H1 (cell line): Measurements from ENCODE around the gene KCNMA1. TPM values are rescaled to one million over a fixed set of nuclear protein-coding genes. Genes with fewer than 3 reads are reported as not detected.

Experiments
- CTCF ChIA-PET: fragments of 300-600 bp; sonication (Branson Sonifier 250); formaldehyde crosslinking; loops from one replicate; lab custom pipeline; 2021; ENCODE audit not compliant: partially characterized antibody; lab: Charles Lee
- POLR2A ChIA-PET: fragments of 300-600 bp; sonication (Branson Sonifier 250); formaldehyde crosslinking; loops from one replicate; lab custom pipeline; 2021; ENCODE audit warnings: inconsistent platforms; ENCODE audit not compliant: partially characterized antibody; lab: Charles Lee
- DNase-seq, 2 experiments: peaks; one replicate each; pipeline versions ENCODE4 v3.0.0 to v3.0.0-alpha.2; 2010 to 2022; ENCODE audit warnings: low spot score in 2 of 2, low read depth in 1 of 2, mixed read lengths in 1 of 2
- FAIRE-seq: peaks from 2 replicates; lab custom pipeline; 2011; peaks lifted over from hg19 to GRCh38; lab: Jason Lieb, UNC
- H2AFZ ChIP-seq: 2 replicates; pipeline ENCODE4 v1.8.1; 2012; ENCODE audit warnings: low read length, inconsistent platforms
- H2AK5ac ChIP-seq: 2 replicates; pipeline ENCODE4 v1.6.1; 2013; ENCODE audit warnings: low read depth, low read length
- H2BK120ac ChIP-seq: replicated peaks from 2 replicates; pipeline ENCODE3; 2013; ENCODE audit warnings: low read depth, low read length, inconsistent platforms
- H2BK12ac ChIP-seq: 2 replicates; pipeline ENCODE4 v1.6.1; 2013; ENCODE audit warnings: low read depth, low read length
- H2BK15ac ChIP-seq: 2 replicates; pipeline ENCODE4 v1.6.1; 2013; ENCODE audit warnings: low read length
- H2BK20ac ChIP-seq: 2 replicates; pipeline ENCODE4 v1.6.1; 2013; ENCODE audit warnings: low read length
- H2BK5ac ChIP-seq: 2 replicates; pipeline ENCODE4 v1.6.1; 2013; ENCODE audit warnings: low read depth, low read length
- H3K14ac ChIP-seq: 2 replicates; pipeline ENCODE4 v1.6.1; 2013; ENCODE audit warnings: inconsistent platforms; ENCODE audit not compliant: insufficient read length
- H3K18ac ChIP-seq: 2 replicates; pipeline ENCODE4 v1.6.1; 2013; ENCODE audit warnings: low read length; ENCODE audit errors: extremely low read depth
- H3K23ac ChIP-seq: 2 replicates; pipeline ENCODE4 v1.6.1; 2013; ENCODE audit warnings: inconsistent platforms; ENCODE audit not compliant: insufficient read length
- H3K23me2 ChIP-seq: 2 replicates; pipeline ENCODE4 v1.6.1; 2013; ENCODE audit warnings: low read depth, low read length
- H3K27ac ChIP-seq: 2 replicates; pipeline ENCODE4 v1.6.1; 2011; ENCODE audit warnings: low read depth, low read length, inconsistent platforms
- H3K27me3 ChIP-seq, 4 experiments: replicated peaks in 1 of 4; 1 replicate in 1 of 4; 2 replicates in 3 of 4; pipeline versions ENCODE4 v1.6.1 to v1.8.1; 2011 to 2013; ENCODE audit warnings: low read length in 3 of 4, mild to moderate bottlenecking in 3 of 4, inconsistent platforms in 2 of 4, mixed read lengths in 2 of 4, moderate library complexity in 1 of 4; ENCODE audit not compliant: control insufficient read depth in 3 of 4, insufficient read depth in 3 of 4; ENCODE audit errors: extremely low read depth in 1 of 4
- H3K36me3 ChIP-seq, 4 experiments: 2 replicates each; pipeline versions ENCODE4 v1.6.1 to v1.8.1; 2011 to 2013; ENCODE audit warnings: mild to moderate bottlenecking in 4 of 4, low read length in 3 of 4, moderate library complexity in 2 of 4, control low read depth in 1 of 4, inconsistent platforms in 1 of 4; ENCODE audit not compliant: insufficient read depth in 4 of 4, control insufficient read depth in 2 of 4
- H3K4ac ChIP-seq: replicated peaks from 2 replicates; pipeline ENCODE3; 2013; ENCODE audit warnings: low read length, low read depth, mixed read lengths, inconsistent platforms; ENCODE audit not compliant: insufficient read length
- H3K4me1 ChIP-seq, 4 experiments: replicated peaks in 1 of 4; 1 replicate in 1 of 4; 2 replicates in 3 of 4; pipeline versions ENCODE4 v1.6.1 to v1.8.1; 2011 to 2013; ENCODE audit warnings: low read length in 3 of 4, inconsistent platforms in 2 of 4, mixed read lengths in 1 of 4; ENCODE audit not compliant: insufficient read depth in 4 of 4, control insufficient read depth in 3 of 4
- H3K4me2 ChIP-seq, 2 experiments: 2 replicates each; pipeline versions ENCODE4 v1.6.1 to v1.8.1; 2011 to 2013; ENCODE audit warnings: low read depth in 2 of 2, low read length in 2 of 2, control low read depth in 1 of 2, inconsistent platforms in 1 of 2, mild to moderate bottlenecking in 1 of 2; ENCODE audit not compliant: insufficient read depth in 1 of 2
- H3K4me3 ChIP-seq, 4 experiments: fragments of 200-600, 300-600 bp in 1 of 4; sonication (generic), shearing (Covaris generic), sonication (Bioruptor Twin) in 1 of 4; 2 replicates each; pipeline versions ENCODE4 v1.5.1 to v1.8.1; 2011 to 2016; ENCODE audit warnings: low read length in 4 of 4, low read depth in 3 of 4, control low read depth in 2 of 4, inconsistent platforms in 2 of 4, mild to moderate bottlenecking in 2 of 4, mixed read lengths in 1 of 4, moderate library complexity in 1 of 4; ENCODE audit not compliant: insufficient read depth in 2 of 4; ENCODE audit errors: extremely low read depth in 1 of 4
- H3K56ac ChIP-seq: replicated peaks from 2 replicates; pipeline ENCODE3; 2013; ENCODE audit warnings: low read depth, mild to moderate bottlenecking, mixed read lengths, low read length, inconsistent platforms; ENCODE audit not compliant: insufficient read length
- H3K79me1 ChIP-seq: 2 replicates; pipeline ENCODE4 v1.6.1; 2013; ENCODE audit warnings: low read depth, low read length, control low read depth
- H3K79me2 ChIP-seq, 2 experiments: 2 replicates each; pipeline versions ENCODE4 v1.6.1 to v1.8.1; 2012 to 2013; ENCODE audit warnings: low read length in 2 of 2, mild to moderate bottlenecking in 2 of 2, inconsistent platforms in 1 of 2; ENCODE audit not compliant: insufficient read depth in 2 of 2, control insufficient read depth in 1 of 2
- H3K9ac ChIP-seq, 4 experiments: replicated peaks in 1 of 4; 1 replicate in 1 of 4; 2 replicates in 3 of 4; pipeline versions ENCODE4 v1.6.1 to v1.8.1; 2011 to 2013; ENCODE audit warnings: low read depth in 3 of 4, low read length in 3 of 4, control low read depth in 2 of 4, mild to moderate bottlenecking in 2 of 4, moderate library complexity in 2 of 4, inconsistent platforms in 1 of 4; ENCODE audit errors: extremely low read depth in 1 of 4
- H3K9me3 ChIP-seq, 2 experiments: 2 replicates each; pipeline versions ENCODE4 v1.6.1 to v1.8.1; 2012 to 2013; ENCODE audit warnings: mild to moderate bottlenecking in 2 of 2, moderate library complexity in 2 of 2, control low read depth in 1 of 2, inconsistent platforms in 1 of 2, low read depth in 1 of 2, low read length in 1 of 2, mixed read lengths in 1 of 2; ENCODE audit not compliant: insufficient read depth in 2 of 2
- H4K20me1 ChIP-seq, 2 experiments: replicated peaks in 1 of 2; 2 replicates each; pipeline versions ENCODE3 to v1.8.1; 2011 to 2013; ENCODE audit warnings: inconsistent platforms in 2 of 2, low read length in 2 of 2, mild to moderate bottlenecking in 1 of 2; ENCODE audit not compliant: insufficient read depth in 2 of 2, control insufficient read depth in 1 of 2
- H4K5ac ChIP-seq: 2 replicates; pipeline ENCODE4 v1.6.1; 2013; ENCODE audit warnings: low read length, low read depth, mixed read lengths, inconsistent platforms; ENCODE audit not compliant: insufficient read length
- H4K8ac ChIP-seq: 2 replicates; pipeline ENCODE4 v1.8.0; 2013; ENCODE audit warnings: mild to moderate bottlenecking, moderate library complexity, low read length, inconsistent platforms; ENCODE audit not compliant: insufficient read depth; ENCODE audit errors: extremely low read depth
- H4K91ac ChIP-seq: replicated peaks from 2 replicates; pipeline ENCODE3; 2013; ENCODE audit warnings: low read length, mixed read lengths, inconsistent platforms; ENCODE audit not compliant: insufficient read length
- JUN ChIP-seq: IDR thresholded peaks from 2 replicates; pipeline ENCODE4 v1.6.1; 2011; ENCODE audit warnings: low read depth, mild to moderate bottlenecking, improper control_type of control experiment, low read length
- RAD21 ChIP-seq, 2 experiments: IDR thresholded peaks in 1 of 2; conservative IDR thresholded peaks in 1 of 2; 2 replicates each; pipeline ENCODE4 v1.6.1; 2011; ENCODE audit warnings: low read depth in 2 of 2, low read length in 2 of 2, improper control_type of control experiment in 1 of 2, inconsistent platforms in 1 of 2, mild to moderate bottlenecking in 1 of 2, moderate library complexity in 1 of 2
- WGBS, 2 experiments: shearing (Covaris generic) in 1 of 2; methylation state at CpG; one replicate each; pipeline versions ENCODE4 v1.1.6 to v1.1.7; 2013 to 2015; ENCODE audit warnings: low lambda C conversion rate in 2 of 2, mixed read lengths in 2 of 2, inconsistent platforms in 1 of 2, low coverage in 1 of 2, missing lambda C conversion rate in 1 of 2; ENCODE audit not compliant: insufficient replicate concordance in 2 of 2, insufficient coverage in 1 of 2, insufficient read length in 1 of 2; ENCODE audit errors: extremely low coverage in 1 of 2, missing lambda C conversion rate in 1 of 2; 5-methylcytosine and 5-hydroxymethylcytosine counted together
- polyA plus RNA-seq, 7 experiments: library from polyadenylated mRNA; depleted of rRNA in 3 of 7; stranded (reverse) in 5 of 7; unstranded in 2 of 7; fragments of >200 nt in 5 of 7; fragments of 200-250 nt in 2 of 7; gene quantifications; 1 replicate in 5 of 7; 2 replicates in 1 of 7; 4 replicates in 1 of 7; pipeline versions ENCODE4 v1.2.1 to v1.2.3, GENCODE V29; 2011 to 2013; ENCODE audit warnings: missing spikeins in 2 of 7, mixed read lengths in 2 of 7
- total RNA-seq: library from RNA; stranded (reverse); fragmentation: NEBNext Ultra II Directional; extraction: Animal tissue kit (Norgen Biotek cat#: 25700); gene quantifications from 2 replicates; pipeline ENCODE4 v1.2.1, GENCODE V29; 2021
- TF ChIP-seq, protein P1 (sequence below), 3 experiments: IDR thresholded peaks; 1 replicate in 2 of 3; 2 replicates in 1 of 3; pipeline versions ENCODE4 v1.5.1 to v1.6.1; 2011; ENCODE audit warnings: low read length in 3 of 3, mild to moderate bottlenecking in 3 of 3, inconsistent platforms in 2 of 3, low read depth in 1 of 3, moderate library complexity in 1 of 3; ENCODE audit not compliant: insufficient read depth in 1 of 3; ENCODE audit errors: control extremely low read depth in 1 of 3

The KCNMA1 gene
- total and polyA plus RNA-seq, 2 of the 8 experiments (the other 6 are each of a cell fraction or from before 2014, with no cell fraction given): 10.2 to 11.1 TPM

DNA sequence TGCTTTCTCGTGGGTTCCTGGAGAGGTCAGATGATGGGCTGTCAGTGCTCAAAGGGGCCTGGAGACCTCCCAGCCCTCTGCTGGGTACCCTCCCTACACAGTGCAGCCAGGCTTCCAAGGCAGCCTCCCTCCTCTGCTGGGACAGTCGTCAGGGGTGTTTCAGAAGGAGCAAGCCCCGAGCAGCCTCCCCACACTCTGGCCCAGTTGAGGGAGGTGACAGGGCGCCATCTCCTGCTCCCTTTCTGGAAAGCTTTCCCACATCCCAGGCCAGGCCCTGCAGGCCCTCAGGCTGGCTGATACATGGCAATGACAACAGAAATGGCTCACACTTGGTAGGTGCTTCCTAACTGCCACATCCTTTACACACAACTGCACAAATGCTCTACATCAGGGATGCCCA, 32.1 kb downstream of the KCNMA1 start:
- Histone ChIP-seq H2AK5ac (no peak overlapping the region), H3K23ac (no peak overlapping the region), H3K4ac (no peak overlapping the region), H3K79me1 (no peaks in the 10 kb centered on the region), H3K27me3 (no peaks in the 10 kb centered on the region), H3K9ac (no peak overlapping the region), H2BK12ac (no peak overlapping the region), H3K4me1 (peaks cover 1 to 8% (median 4%) of the 10 kb centered on the region in 4 experiments; a peak in 4 of 7 replicates), H3K79me2 (no peaks in the 10 kb centered on the region; a peak in 1 of 4 replicates), H4K5ac (no peak overlapping the region), H3K27ac (no peak overlapping the region), H4K20me1 (no peaks in the 10 kb centered on the region), H3K4me2 (no peak overlapping the region), H3K9me3 (no peaks in the 10 kb centered on the region), H2BK15ac (no peak overlapping the region), H4K8ac (no peak overlapping the region), H2BK5ac (no peak overlapping the region), H3K18ac (no peak overlapping the region), H3K4me3 (no peak overlapping the region), H3K36me3 (no peaks in the 10 kb centered on the region), H3K14ac (no peak overlapping the region), H3K56ac (no peak overlapping the region), H3K23me2 (no peaks in the 10 kb centered on the region), H2BK20ac (no peak overlapping the region), H2AFZ (no peak overlapping the region), H4K91ac (no peak overlapping the region), H2BK120ac (no peak overlapping the region)
- 74% methylated on average over 4 of the region's 4 CpGs; no CpG with 5 or more reads in 1 of the 2 experiments for WGBS, 2 experiments
- no peak for TF ChIP-seq JUN
- peak; percentile 84 to 90 for TF ChIP-seq RAD21 (IDR thresholded peaks at IDR 0.05 in 1 of 2, conservative IDR thresholded peaks at IDR 0.05 in 1 of 2; ENCODE audit: low read depth in 2 of 2, low read length in 2 of 2)
- TF ChIP-seq, protein P1, sequence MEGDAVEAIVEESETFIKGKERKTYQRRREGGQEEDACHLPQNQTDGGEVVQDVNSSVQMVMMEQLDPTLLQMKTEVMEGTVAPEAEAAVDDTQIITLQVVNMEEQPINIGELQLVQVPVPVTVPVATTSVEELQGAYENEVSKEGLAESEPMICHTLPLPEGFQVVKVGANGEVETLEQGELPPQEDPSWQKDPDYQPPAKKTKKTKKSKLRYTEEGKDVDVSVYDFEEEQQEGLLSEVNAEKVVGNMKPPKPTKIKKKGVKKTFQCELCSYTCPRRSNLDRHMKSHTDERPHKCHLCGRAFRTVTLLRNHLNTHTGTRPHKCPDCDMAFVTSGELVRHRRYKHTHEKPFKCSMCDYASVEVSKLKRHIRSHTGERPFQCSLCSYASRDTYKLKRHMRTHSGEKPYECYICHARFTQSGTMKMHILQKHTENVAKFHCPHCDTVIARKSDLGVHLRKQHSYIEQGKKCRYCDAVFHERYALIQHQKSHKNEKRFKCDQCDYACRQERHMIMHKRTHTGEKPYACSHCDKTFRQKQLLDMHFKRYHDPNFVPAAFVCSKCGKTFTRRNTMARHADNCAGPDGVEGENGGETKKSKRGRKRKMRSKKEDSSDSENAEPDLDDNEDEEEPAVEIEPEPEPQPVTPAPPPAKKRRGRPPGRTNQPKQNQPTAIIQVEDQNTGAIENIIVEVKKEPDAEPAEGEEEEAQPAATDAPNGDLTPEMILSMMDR (IDR thresholded peaks at IDR 0.05; ENCODE audit: control extremely low read depth in 1 of 3, insufficient read depth in 1 of 3, low read depth in 1 of 3, low read length in 3 of 3): peak; percentile 49 to 61 (median 54)
- FAIRE-seq (no peak), DNase-seq (peak in 1 of 2 experiments; percentile 55)
- CTCF ChIA-PET: interaction anchor here (0.6 to 4.1 kb wide), 42 partner anchors 9 to 440 kb away, joined by 3 to 37 read pairs (median 4); no protein-coding TSS in a partner anchor
- POLR2A ChIA-PET: interaction anchor here (1.1 kb wide), 1 partner anchor 40 kb away, joined by 3 read pairs; no protein-coding TSS in a partner anchor
